H1 (cell line): Measurements from ENCODE around the gene FAM241A. TPM values are rescaled to one million over a fixed set of nuclear protein-coding genes. Genes with fewer than 3 reads are reported as not detected.

Source experiments
- CTCF ChIA-PET: fragments of 300-600 bp; sonication (Branson Sonifier 250); formaldehyde crosslinking; loops from one replicate; lab custom pipeline; 2021; ENCODE audit not compliant: partially characterized antibody; lab: Charles Lee
- POLR2A ChIA-PET: fragments of 300-600 bp; sonication (Branson Sonifier 250); formaldehyde crosslinking; loops from one replicate; lab custom pipeline; 2021; ENCODE audit warnings: inconsistent platforms; ENCODE audit not compliant: partially characterized antibody; lab: Charles Lee
- DNase-seq, 2 experiments: peaks; one replicate each; pipeline versions ENCODE4 v3.0.0 to v3.0.0-alpha.2; 2010 to 2022; ENCODE audit warnings: low spot score in 2 of 2, low read depth in 1 of 2, mixed read lengths in 1 of 2
- FAIRE-seq: peaks from 2 replicates; lab custom pipeline; 2011; peaks lifted over from hg19 to GRCh38; lab: Jason Lieb, UNC
- H2AFZ ChIP-seq: 2 replicates; pipeline ENCODE4 v1.8.1; 2012; ENCODE audit warnings: low read length, inconsistent platforms
- H2AK5ac ChIP-seq: 2 replicates; pipeline ENCODE4 v1.6.1; 2013; ENCODE audit warnings: low read depth, low read length
- H2BK120ac ChIP-seq: replicated peaks from 2 replicates; pipeline ENCODE3; 2013; ENCODE audit warnings: low read depth, low read length, inconsistent platforms
- H2BK12ac ChIP-seq: 2 replicates; pipeline ENCODE4 v1.6.1; 2013; ENCODE audit warnings: low read depth, low read length
- H2BK15ac ChIP-seq: 2 replicates; pipeline ENCODE4 v1.6.1; 2013; ENCODE audit warnings: low read length
- H2BK20ac ChIP-seq: 2 replicates; pipeline ENCODE4 v1.6.1; 2013; ENCODE audit warnings: low read length
- H2BK5ac ChIP-seq: 2 replicates; pipeline ENCODE4 v1.6.1; 2013; ENCODE audit warnings: low read depth, low read length
- H3K14ac ChIP-seq: 2 replicates; pipeline ENCODE4 v1.6.1; 2013; ENCODE audit warnings: inconsistent platforms; ENCODE audit not compliant: insufficient read length
- H3K18ac ChIP-seq: 2 replicates; pipeline ENCODE4 v1.6.1; 2013; ENCODE audit warnings: low read length; ENCODE audit errors: extremely low read depth
- H3K23ac ChIP-seq: 2 replicates; pipeline ENCODE4 v1.6.1; 2013; ENCODE audit warnings: inconsistent platforms; ENCODE audit not compliant: insufficient read length
- H3K23me2 ChIP-seq: 2 replicates; pipeline ENCODE4 v1.6.1; 2013; ENCODE audit warnings: low read depth, low read length
- H3K27ac ChIP-seq: 2 replicates; pipeline ENCODE4 v1.6.1; 2011; ENCODE audit warnings: low read depth, low read length, inconsistent platforms
- H3K27me3 ChIP-seq, 4 experiments: replicated peaks in 1 of 4; 1 replicate in 1 of 4; 2 replicates in 3 of 4; pipeline versions ENCODE4 v1.6.1 to v1.8.1; 2011 to 2013; ENCODE audit warnings: low read length in 3 of 4, mild to moderate bottlenecking in 3 of 4, inconsistent platforms in 2 of 4, mixed read lengths in 2 of 4, moderate library complexity in 1 of 4; ENCODE audit not compliant: control insufficient read depth in 3 of 4, insufficient read depth in 3 of 4; ENCODE audit errors: extremely low read depth in 1 of 4
- H3K36me3 ChIP-seq, 4 experiments: 2 replicates each; pipeline versions ENCODE4 v1.6.1 to v1.8.1; 2011 to 2013; ENCODE audit warnings: mild to moderate bottlenecking in 4 of 4, low read length in 3 of 4, moderate library complexity in 2 of 4, control low read depth in 1 of 4, inconsistent platforms in 1 of 4; ENCODE audit not compliant: insufficient read depth in 4 of 4, control insufficient read depth in 2 of 4
- H3K4ac ChIP-seq: replicated peaks from 2 replicates; pipeline ENCODE3; 2013; ENCODE audit warnings: low read length, low read depth, mixed read lengths, inconsistent platforms; ENCODE audit not compliant: insufficient read length
- H3K4me1 ChIP-seq, 4 experiments: replicated peaks in 1 of 4; 1 replicate in 1 of 4; 2 replicates in 3 of 4; pipeline versions ENCODE4 v1.6.1 to v1.8.1; 2011 to 2013; ENCODE audit warnings: low read length in 3 of 4, inconsistent platforms in 2 of 4, mixed read lengths in 1 of 4; ENCODE audit not compliant: insufficient read depth in 4 of 4, control insufficient read depth in 3 of 4
- H3K4me2 ChIP-seq, 2 experiments: 2 replicates each; pipeline versions ENCODE4 v1.6.1 to v1.8.1; 2011 to 2013; ENCODE audit warnings: low read depth in 2 of 2, low read length in 2 of 2, control low read depth in 1 of 2, inconsistent platforms in 1 of 2, mild to moderate bottlenecking in 1 of 2; ENCODE audit not compliant: insufficient read depth in 1 of 2
- H3K4me3 ChIP-seq, 4 experiments: fragments of 200-600, 300-600 bp in 1 of 4; sonication (generic), shearing (Covaris generic), sonication (Bioruptor Twin) in 1 of 4; 2 replicates each; pipeline versions ENCODE4 v1.5.1 to v1.8.1; 2011 to 2016; ENCODE audit warnings: low read length in 4 of 4, low read depth in 3 of 4, control low read depth in 2 of 4, inconsistent platforms in 2 of 4, mild to moderate bottlenecking in 2 of 4, mixed read lengths in 1 of 4, moderate library complexity in 1 of 4; ENCODE audit not compliant: insufficient read depth in 2 of 4; ENCODE audit errors: extremely low read depth in 1 of 4
- H3K56ac ChIP-seq: replicated peaks from 2 replicates; pipeline ENCODE3; 2013; ENCODE audit warnings: low read depth, mild to moderate bottlenecking, mixed read lengths, low read length, inconsistent platforms; ENCODE audit not compliant: insufficient read length
- H3K79me1 ChIP-seq: 2 replicates; pipeline ENCODE4 v1.6.1; 2013; ENCODE audit warnings: low read depth, low read length, control low read depth
- H3K79me2 ChIP-seq, 2 experiments: 2 replicates each; pipeline versions ENCODE4 v1.6.1 to v1.8.1; 2012 to 2013; ENCODE audit warnings: low read length in 2 of 2, mild to moderate bottlenecking in 2 of 2, inconsistent platforms in 1 of 2; ENCODE audit not compliant: insufficient read depth in 2 of 2, control insufficient read depth in 1 of 2
- H3K9ac ChIP-seq, 4 experiments: replicated peaks in 1 of 4; 1 replicate in 1 of 4; 2 replicates in 3 of 4; pipeline versions ENCODE4 v1.6.1 to v1.8.1; 2011 to 2013; ENCODE audit warnings: low read depth in 3 of 4, low read length in 3 of 4, control low read depth in 2 of 4, mild to moderate bottlenecking in 2 of 4, moderate library complexity in 2 of 4, inconsistent platforms in 1 of 4; ENCODE audit errors: extremely low read depth in 1 of 4
- H3K9me3 ChIP-seq, 2 experiments: 2 replicates each; pipeline versions ENCODE4 v1.6.1 to v1.8.1; 2012 to 2013; ENCODE audit warnings: mild to moderate bottlenecking in 2 of 2, moderate library complexity in 2 of 2, control low read depth in 1 of 2, inconsistent platforms in 1 of 2, low read depth in 1 of 2, low read length in 1 of 2, mixed read lengths in 1 of 2; ENCODE audit not compliant: insufficient read depth in 2 of 2
- H4K20me1 ChIP-seq, 2 experiments: replicated peaks in 1 of 2; 2 replicates each; pipeline versions ENCODE3 to v1.8.1; 2011 to 2013; ENCODE audit warnings: inconsistent platforms in 2 of 2, low read length in 2 of 2, mild to moderate bottlenecking in 1 of 2; ENCODE audit not compliant: insufficient read depth in 2 of 2, control insufficient read depth in 1 of 2
- H4K5ac ChIP-seq: 2 replicates; pipeline ENCODE4 v1.6.1; 2013; ENCODE audit warnings: low read length, low read depth, mixed read lengths, inconsistent platforms; ENCODE audit not compliant: insufficient read length
- H4K8ac ChIP-seq: 2 replicates; pipeline ENCODE4 v1.8.0; 2013; ENCODE audit warnings: mild to moderate bottlenecking, moderate library complexity, low read length, inconsistent platforms; ENCODE audit not compliant: insufficient read depth; ENCODE audit errors: extremely low read depth
- H4K91ac ChIP-seq: replicated peaks from 2 replicates; pipeline ENCODE3; 2013; ENCODE audit warnings: low read length, mixed read lengths, inconsistent platforms; ENCODE audit not compliant: insufficient read length
- ASH2L ChIP-seq: fragments of 200-600, 300-600 bp; sonication (generic); IDR thresholded peaks from one replicate; pipeline ENCODE4 v1.7.1; 2017; ENCODE audit warnings: low read length
- BCL11A ChIP-seq, 2 experiments: IDR thresholded peaks; one replicate each; pipeline ENCODE4 v1.6.1; 2011; ENCODE audit warnings: low read depth in 2 of 2, low read length in 2 of 2, mild to moderate bottlenecking in 2 of 2
- CBX5 ChIP-seq: fragments of 300-800, 300-1000 bp; sonication (generic); IDR thresholded peaks from 2 replicates; pipeline ENCODE4 v1.7.1; 2016; ENCODE audit warnings: antibody characterized with exemption, low read length, low read depth
- EGR1 ChIP-seq: IDR thresholded peaks from 2 replicates; pipeline ENCODE4 v1.6.1; 2011; ENCODE audit warnings: low read depth, low read length, borderline replicate concordance
- EP300 ChIP-seq, 2 experiments: IDR thresholded peaks; 1 replicate in 1 of 2; 2 replicates in 1 of 2; pipeline ENCODE4 v1.6.1; 2011 to 2012; ENCODE audit warnings: low read depth in 2 of 2, low read length in 2 of 2, mild to moderate bottlenecking in 2 of 2, borderline replicate concordance in 1 of 2, inconsistent platforms in 1 of 2, moderate library complexity in 1 of 2
- GTF2F1 ChIP-seq: IDR thresholded peaks from 2 replicates; pipeline ENCODE4 v1.6.1; 2012; ENCODE audit warnings: low read depth, low read length, improper control_type of control experiment, borderline replicate concordance
- HDAC2 ChIP-seq, 2 experiments: fragments of 300-600 bp in 1 of 2; sonication (generic) in 1 of 2; IDR thresholded peaks; 2 replicates each; pipeline ENCODE4 v1.6.1; 2011 to 2012; ENCODE audit warnings: low read depth in 2 of 2, low read length in 2 of 2, mild to moderate bottlenecking in 2 of 2, moderate library complexity in 2 of 2, borderline replicate concordance in 1 of 2, inconsistent platforms in 1 of 2
- KDM1A ChIP-seq: fragments of 200-600, 300-600 bp; sonication (generic); IDR thresholded peaks from 2 replicates; pipeline ENCODE4 v1.7.1; 2016; ENCODE audit warnings: mild to moderate bottlenecking, low read length, borderline replicate concordance
- KDM5A ChIP-seq: fragments of 200-600 bp; IDR thresholded peaks from 2 replicates; pipeline ENCODE4 v1.7.1; 2012; ENCODE audit warnings: mild to moderate bottlenecking, low read length, inconsistent platforms, mixed read lengths
- MAX ChIP-seq: IDR thresholded peaks from 2 replicates; pipeline ENCODE4 v1.6.1; 2012; ENCODE audit warnings: inconsistent platforms
- POLR2A ChIP-seq, 2 experiments: IDR thresholded peaks; 1 replicate in 1 of 2; 2 replicates in 1 of 2; pipeline ENCODE4 v1.6.1; 2011; ENCODE audit warnings: low read depth in 2 of 2, low read length in 2 of 2, mild to moderate bottlenecking in 2 of 2; ENCODE audit errors: control extremely low read depth in 1 of 2
- SIX5 ChIP-seq: IDR thresholded peaks from 2 replicates; pipeline ENCODE4 v1.6.1; 2011; ENCODE audit warnings: mild to moderate bottlenecking, low read depth, low read length
- YY1 ChIP-seq: IDR thresholded peaks from 2 replicates; pipeline ENCODE4 v1.6.1; 2011; ENCODE audit warnings: low read depth, mild to moderate bottlenecking, low read length
- WGBS, 2 experiments: shearing (Covaris generic) in 1 of 2; methylation state at CpG; one replicate each; pipeline versions ENCODE4 v1.1.6 to v1.1.7; 2013 to 2015; ENCODE audit warnings: low lambda C conversion rate in 2 of 2, mixed read lengths in 2 of 2, inconsistent platforms in 1 of 2, low coverage in 1 of 2, missing lambda C conversion rate in 1 of 2; ENCODE audit not compliant: insufficient replicate concordance in 2 of 2, insufficient coverage in 1 of 2, insufficient read length in 1 of 2; ENCODE audit errors: extremely low coverage in 1 of 2, missing lambda C conversion rate in 1 of 2; 5-methylcytosine and 5-hydroxymethylcytosine counted together
- polyA plus RNA-seq, 7 experiments: library from polyadenylated mRNA; depleted of rRNA in 3 of 7; stranded (reverse) in 5 of 7; unstranded in 2 of 7; fragments of >200 nt in 5 of 7; fragments of 200-250 nt in 2 of 7; gene quantifications; 1 replicate in 5 of 7; 2 replicates in 1 of 7; 4 replicates in 1 of 7; pipeline versions ENCODE4 v1.2.1 to v1.2.3, GENCODE V29; 2011 to 2013; ENCODE audit warnings: missing spikeins in 2 of 7, mixed read lengths in 2 of 7
- total RNA-seq: library from RNA; stranded (reverse); fragmentation: NEBNext Ultra II Directional; extraction: Animal tissue kit (Norgen Biotek cat#: 25700); gene quantifications from 2 replicates; pipeline ENCODE4 v1.2.1, GENCODE V29; 2021

Gene FAM241A
- total and polyA plus RNA-seq, 2 of the 8 experiments (the other 6 are each of a cell fraction or from before 2014, with no cell fraction given): 0.20 to 0.73 TPM

- Histone ChIP-seq H4K91ac (no peak overlapping the region), H3K9me3 (no peaks in the 10 kb centered on the region), H3K4me3 (no peak overlapping the region), H4K5ac (no peak overlapping the region), H3K23me2 (no peaks in the 10 kb centered on the region), H3K27me3 (no peaks in the 10 kb centered on the region), H3K4ac (no peak overlapping the region), H3K79me1 (no peaks in the 10 kb centered on the region), H2BK5ac (no peak overlapping the region), H3K14ac (no peak overlapping the region), H3K18ac (no peak overlapping the region), H2AK5ac (no peak overlapping the region), H3K4me2 (no peak overlapping the region), H3K36me3 (no peaks in the 10 kb centered on the region), H2BK12ac (no peak overlapping the region), H3K79me2 (peaks cover 8 to 98% of the 10 kb centered on the region in 2 experiments), H2AFZ (no peak overlapping the region), H3K9ac (no peak overlapping the region), H2BK20ac (no peak overlapping the region), H4K8ac (no peak overlapping the region), H3K23ac (no peak overlapping the region), H3K27ac (no peak overlapping the region), H3K4me1 (no peaks in the 10 kb centered on the region), H2BK15ac (no peak overlapping the region), H4K20me1 (peaks cover 3 to 13% of the 10 kb centered on the region in 2 experiments), H2BK120ac (no peak overlapping the region), H3K56ac (no peak overlapping the region)
- ChIA-PET POLR2A (no interaction called here), CTCF (interaction anchor here (8.7 kb wide), 1 partner anchor 138 kb away, joined by 97 read pairs; no protein-coding TSS in a partner anchor)
- FAIRE-seq (no peak), DNase-seq (no peak)
- 83% methylated on average over 2 of the region's 2 CpGs; no CpG with 5 or more reads in 1 of the 2 experiments for WGBS, 2 experiments
- TF ChIP-seq EGR1 (no peak), MAX (no peak), SIX5 (no peak), CBX5 (no peak), ASH2L (no peak), POLR2A (IDR thresholded peaks at IDR 0.05; ENCODE audit: control extremely low read depth in 1 of 2, low read depth in 2 of 2, low read length in 2 of 2) (no peak), HDAC2 (IDR thresholded peaks at IDR 0.05; ENCODE audit: borderline replicate concordance in 1 of 2, low read depth in 2 of 2, low read length in 2 of 2) (no peak), GTF2F1 (no peak), KDM5A (no peak), EP300 (IDR thresholded peaks at IDR 0.05; ENCODE audit: borderline replicate concordance in 1 of 2, low read depth in 2 of 2, low read length in 2 of 2) (no peak), KDM1A (no peak), YY1 (no peak), BCL11A (IDR thresholded peaks at IDR 0.05; ENCODE audit: low read depth in 2 of 2, low read length in 2 of 2) (no peak)
Measured at GRCh38 chr4:112238833-112239232, 93.6 kb downstream of the FAM241A start.
